AG20443 (cell line): Measurements from ENCODE around the gene SPACA1.

ENCODE experiments used
- DNase-seq: peaks from one replicate; pipeline ENCODE4 v3.0.0; 2012; ENCODE audit warnings: low spot score, mixed read lengths

The SPACA1 gene

DNA sequence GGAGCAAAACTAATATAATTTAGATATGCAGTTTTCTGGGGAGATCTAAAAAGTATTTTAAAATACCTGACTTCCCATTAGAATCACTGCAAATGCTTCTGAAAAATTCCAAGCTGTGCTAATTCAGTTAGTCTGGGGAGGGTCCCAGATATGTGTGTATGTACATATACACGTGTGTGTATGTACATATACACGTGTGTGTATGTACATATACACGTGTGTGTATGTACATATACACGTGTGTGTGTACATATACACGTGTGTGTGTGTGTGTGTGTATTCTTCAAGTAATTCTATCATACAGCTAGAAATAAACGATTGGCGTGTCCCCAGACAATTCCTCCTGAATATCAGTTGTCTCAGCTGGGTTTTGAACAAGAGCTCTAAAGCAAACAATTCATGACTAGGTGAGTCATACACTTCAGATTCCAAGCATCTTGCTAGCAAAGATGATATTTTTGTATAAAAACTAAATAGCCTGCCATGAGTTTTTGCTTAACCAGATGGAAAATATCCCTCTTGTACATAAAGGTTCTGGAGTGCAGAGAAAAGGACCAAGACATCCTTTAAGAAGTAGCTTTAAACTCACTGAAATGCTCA, 58.2 kb downstream of the SPACA1 start:
- no peak for DNase-seq

DNA sequence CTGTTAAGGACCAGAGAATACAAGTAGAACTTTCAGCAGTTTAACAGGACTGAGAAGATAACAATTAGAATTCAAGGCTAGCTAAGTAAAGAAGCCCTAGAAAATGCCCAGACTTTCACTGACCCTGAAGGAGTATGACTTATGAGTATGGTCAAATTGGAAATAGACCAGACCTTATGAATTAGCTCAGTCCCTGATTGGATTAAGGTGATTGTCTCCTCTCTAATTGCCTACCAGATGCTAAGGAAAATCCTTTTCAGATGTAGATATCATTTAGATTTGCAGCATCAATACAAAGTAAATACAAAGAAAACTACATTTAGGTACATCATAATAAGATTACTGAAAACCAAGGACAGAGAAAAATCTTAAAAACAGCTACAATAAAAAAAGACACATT, 59.6 kb downstream of the SPACA1 start:
- no peak for DNase-seq

DNA sequence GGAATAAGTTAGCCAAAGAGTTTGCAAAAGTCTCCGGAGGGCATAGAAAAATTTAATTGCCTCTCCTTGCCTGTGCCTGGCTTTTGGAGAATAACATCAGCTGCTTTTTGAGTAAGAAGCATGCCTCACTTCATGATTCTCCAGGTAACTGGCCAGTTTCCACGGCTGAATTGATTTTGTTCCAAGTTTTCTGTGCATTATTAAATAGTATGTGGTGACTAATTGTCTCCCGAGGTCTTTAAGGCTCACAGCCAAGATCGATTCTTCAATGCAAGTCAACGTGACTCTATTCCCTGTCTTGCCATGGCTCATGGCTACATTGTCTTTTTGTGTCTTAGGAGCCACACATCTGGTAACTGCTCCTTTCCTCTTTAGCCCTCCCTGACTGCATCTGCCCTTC, 64.3 kb downstream of the SPACA1 start:
- DNase-seq = no peak

DNA sequence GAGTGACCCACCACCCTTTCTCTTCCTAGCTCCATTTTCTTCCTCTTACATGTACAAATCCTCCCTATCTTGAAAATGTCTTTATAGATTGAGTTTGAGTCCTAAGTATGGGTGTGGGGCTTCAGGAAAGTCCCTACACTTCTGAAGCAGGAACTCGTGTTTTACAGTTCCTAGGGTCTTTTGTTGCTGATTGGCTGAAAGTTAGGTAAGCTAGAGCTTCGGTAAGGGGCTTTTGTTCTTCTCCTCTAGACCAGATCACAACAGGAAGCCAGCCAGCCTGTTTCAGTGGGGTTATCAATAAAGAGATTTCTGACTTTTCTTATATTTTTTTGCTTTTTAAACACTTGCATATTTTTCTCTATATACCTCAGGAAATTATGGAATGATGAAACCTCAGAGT, 67.2 kb downstream of the SPACA1 start:
- DNase-seq = no peak

DNA sequence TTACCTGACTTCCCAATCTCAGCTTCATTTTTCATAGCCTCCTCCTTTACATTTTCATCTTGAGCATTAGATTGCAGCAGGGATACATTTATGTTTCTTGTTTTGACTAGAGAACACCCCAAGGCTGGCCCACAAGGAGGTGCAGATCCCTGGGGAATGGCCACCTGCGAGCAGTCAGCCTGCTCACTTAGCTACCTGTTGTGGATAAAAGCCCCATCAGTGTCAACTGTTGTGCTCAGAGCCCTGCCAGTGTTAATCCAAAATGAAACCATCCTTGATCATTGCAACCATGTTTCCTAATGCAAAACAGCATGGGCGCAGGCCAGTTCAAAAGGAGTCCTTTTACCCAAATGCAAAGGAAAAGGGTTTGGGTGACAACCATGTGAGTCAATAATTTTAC, 67.7 kb downstream of the SPACA1 start:
- no peak for DNase-seq

DNA sequence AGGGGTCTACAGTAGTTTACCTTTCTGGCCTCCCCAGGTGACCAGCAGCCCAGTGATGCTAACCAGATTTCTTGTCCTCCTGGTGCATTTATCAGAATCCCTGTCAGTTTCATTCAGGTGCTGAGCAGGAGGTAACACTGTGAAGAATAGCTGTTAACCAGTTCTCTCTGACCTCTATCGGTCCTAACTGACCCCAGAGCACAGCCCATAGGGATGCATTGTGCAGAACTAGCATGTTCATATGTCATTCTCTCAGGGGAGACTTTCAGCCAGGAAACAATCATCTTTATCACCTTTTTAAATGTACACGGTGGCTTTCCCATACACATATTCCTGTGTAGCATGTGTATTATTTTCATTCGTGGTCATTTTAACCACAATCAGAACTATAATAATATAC, 68.6 kb downstream of the SPACA1 start:
- no peak for DNase-seq
